Fibroblast of pulmonary artery (primary cell): ENCODE measurements around the gene RGS3.

Experiments used
- DNase-seq: peaks from one replicate; pipeline ENCODE4 v3.0.0-alpha.2; 2010; ENCODE audit warnings: low read depth
- H3K4me3 ChIP-seq: replicated peaks from 2 replicates; pipeline ENCODE4 v1.5.1; 2011; ENCODE audit warnings: low read depth, mild to moderate bottlenecking, control low read depth, low read length, moderate library complexity
- TF ChIP-seq, protein P1 (sequence below): IDR thresholded peaks from 2 replicates; pipeline ENCODE4 v1.5.1; 2011; ENCODE audit warnings: mild to moderate bottlenecking, control low read depth, low read length, inconsistent platforms; ENCODE audit errors: missing control alignments

RGS3 gene

DNA sequence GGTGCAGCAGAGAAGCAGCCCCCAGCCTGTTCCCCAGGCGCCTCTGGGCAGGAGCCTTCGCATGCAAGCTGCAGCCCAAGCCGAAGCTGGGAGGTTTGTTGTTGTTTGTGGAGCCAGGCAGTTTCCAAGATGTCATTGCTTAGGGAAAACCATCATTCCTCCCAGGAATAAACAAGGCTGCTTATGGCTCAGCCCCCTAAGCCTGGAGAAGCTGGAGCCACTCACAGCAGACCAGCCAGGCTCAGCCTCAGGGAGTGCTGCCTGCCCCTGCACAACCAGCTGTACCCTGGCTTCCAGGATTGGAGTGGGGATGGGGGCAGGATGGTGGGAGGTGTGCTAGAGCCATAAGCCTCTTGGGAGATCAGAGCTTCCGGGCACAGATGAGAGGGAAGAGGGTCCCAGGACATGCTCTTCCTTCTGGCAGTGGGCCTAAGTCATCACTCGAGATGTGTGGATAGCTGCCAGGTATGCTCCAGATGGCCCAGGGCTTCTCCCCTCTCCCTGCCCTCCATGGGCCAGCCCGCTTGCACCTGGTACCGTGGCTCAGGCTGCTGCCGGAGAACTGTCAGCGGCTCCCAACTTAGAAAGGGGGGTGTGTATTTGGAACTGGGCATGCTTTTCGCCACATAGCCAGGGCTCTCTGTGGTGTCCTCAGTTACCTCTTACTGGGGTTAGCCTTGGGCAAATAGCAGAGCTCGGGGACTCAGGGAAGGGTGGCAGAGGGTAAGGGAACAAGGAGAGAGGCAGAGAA, 105.2 kb downstream of the RGS3 start:
- H3K4me3 ChIP-seq = no peak overlapping the region
- TF ChIP-seq, protein P1, sequence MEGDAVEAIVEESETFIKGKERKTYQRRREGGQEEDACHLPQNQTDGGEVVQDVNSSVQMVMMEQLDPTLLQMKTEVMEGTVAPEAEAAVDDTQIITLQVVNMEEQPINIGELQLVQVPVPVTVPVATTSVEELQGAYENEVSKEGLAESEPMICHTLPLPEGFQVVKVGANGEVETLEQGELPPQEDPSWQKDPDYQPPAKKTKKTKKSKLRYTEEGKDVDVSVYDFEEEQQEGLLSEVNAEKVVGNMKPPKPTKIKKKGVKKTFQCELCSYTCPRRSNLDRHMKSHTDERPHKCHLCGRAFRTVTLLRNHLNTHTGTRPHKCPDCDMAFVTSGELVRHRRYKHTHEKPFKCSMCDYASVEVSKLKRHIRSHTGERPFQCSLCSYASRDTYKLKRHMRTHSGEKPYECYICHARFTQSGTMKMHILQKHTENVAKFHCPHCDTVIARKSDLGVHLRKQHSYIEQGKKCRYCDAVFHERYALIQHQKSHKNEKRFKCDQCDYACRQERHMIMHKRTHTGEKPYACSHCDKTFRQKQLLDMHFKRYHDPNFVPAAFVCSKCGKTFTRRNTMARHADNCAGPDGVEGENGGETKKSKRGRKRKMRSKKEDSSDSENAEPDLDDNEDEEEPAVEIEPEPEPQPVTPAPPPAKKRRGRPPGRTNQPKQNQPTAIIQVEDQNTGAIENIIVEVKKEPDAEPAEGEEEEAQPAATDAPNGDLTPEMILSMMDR = no peak
- DNase-seq = no peak

DNA sequence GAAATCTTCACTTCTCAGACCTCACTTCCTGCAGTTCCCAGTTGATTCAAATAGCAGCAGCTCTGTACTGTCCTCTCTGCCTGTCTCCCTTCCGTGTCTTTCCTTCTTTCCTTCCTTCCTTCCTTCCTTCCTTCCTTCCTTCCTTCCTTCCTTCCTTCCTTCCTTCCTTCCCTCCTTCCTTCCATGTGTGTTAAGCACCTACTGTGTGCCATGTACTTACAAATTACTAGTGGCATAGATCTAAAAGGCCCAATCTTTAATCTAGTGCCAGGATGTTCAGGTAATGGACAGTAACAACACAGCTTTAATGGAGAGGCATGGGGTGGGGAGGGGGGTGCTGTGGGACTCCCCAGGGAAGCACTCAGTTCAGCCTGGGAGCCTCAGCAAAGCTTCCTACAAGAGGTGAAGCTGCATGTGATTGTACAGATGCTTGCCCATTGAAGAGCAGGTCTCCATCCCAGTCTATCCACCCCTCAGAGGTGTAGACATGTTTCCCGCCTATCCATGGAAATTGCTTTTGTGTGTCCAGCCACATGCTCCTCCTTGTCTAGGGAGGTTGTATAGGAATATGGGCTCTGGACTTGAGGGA, 106.0 kb downstream of the RGS3 start:
- DNase-seq = no peak
- H3K4me3 ChIP-seq = no peak overlapping the region

DNA sequence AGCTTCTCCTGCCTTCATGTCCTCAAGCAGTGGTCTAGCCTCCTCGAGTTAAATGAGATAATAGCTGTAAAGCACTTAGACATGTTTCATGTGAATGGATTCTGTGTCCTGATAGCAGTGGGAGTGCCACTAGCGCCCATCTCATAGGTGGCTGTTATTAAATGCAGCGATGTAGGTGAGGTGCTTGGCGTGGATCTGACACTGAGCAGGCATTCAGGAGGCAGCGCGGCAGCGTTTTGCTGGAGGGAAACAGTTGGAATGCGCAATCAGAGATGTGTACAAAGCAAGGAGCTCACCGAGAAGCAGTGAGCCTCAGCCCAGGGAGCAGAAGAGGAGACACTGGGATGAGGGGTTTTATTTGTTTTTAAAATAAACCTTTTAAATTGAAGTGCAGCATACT, 106.6 kb downstream of the RGS3 start:
- no peak for DNase-seq
- TF ChIP-seq, protein P1 = no peak
- no peak overlapping the region for H3K4me3 ChIP-seq

More for the DNA sequence above, 106.0 kb downstream of the RGS3 start:
- TF ChIP-seq, protein P1 = no peak

DNA sequence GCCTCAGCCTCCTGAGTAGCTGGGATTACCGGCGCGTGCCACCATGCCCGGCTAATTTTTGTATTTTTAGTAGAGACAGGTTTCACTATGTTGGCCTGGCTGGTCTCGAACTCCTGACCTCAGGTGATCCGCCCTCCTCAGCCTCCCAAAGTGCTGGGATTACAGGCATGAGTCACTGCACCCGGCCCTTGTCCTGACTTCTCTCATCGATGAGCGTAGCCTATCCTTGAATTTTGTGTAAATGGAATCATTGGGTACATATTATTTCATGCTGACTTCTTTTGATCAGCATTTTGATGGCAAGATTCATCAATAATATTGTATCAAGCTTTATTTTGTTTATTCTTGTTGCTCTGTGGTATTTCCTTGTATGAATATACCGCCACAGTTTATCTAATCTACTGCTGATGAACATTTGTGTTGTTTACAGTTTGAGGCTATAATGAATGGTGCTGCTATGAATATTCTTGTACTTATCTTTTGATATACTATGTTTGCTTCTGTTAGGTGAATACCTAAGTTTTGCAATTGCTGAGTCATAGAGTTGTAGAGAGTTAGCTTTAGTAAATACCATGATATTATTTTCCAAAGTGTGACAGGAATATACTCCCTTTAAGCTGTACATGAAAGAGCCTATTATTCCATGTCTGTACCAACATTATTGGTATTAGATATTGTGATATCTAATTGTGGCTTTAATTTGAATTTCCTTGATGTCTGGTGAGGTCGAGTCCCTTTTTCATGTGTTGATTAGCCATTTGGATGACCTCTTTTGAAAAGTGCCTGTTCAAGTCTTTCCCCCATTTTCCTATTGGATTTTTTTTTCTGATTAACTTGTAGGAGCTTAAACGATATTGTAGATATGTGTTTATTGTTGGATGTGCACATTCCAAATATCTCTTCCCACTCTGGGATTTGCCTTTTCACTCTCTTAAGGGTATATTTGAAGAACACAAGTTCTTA, 107.5 kb downstream of the RGS3 start:
- H3K4me3 ChIP-seq = no peak overlapping the region
- peak; percentile 55 for DNase-seq
- TF ChIP-seq, protein P1 = no peak

DNA sequence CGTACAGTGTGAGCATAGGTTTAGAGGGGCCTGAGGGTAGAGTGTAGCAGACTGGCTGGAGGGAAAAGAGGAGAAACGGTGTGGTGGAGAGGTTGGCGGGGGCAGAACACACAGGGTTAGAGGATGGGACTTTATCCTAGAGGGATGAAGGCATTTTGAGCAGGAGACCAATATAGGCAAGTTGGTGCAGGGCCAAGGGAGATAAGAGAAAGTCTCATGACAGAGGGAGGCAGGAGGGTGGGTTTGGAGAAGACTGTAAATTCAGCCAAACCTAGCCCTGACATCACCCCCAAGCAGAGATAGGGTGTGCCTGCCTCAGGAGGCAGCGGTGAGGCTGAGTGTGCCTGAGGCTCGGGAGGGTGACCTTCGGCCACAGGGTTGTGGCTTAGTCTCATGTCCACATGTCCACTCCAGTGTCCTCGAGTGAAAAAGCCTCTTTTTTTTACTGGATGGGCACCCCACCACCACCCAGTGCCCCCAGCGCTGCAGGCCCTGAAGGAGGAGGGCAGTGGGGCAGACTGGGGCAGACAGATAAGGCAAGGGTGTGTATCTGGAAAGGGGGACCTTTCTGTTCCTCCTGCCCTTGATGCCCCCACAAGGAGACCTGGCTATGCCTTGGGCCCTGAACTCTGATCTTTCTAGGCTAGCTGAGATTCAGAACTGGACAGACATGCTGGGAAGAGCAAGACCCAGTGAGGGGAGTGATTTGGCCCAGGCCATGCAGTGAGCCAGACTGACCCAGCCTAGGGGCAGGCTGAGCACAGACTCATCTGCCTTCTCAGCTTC, 108.7 kb downstream of the RGS3 start:
- TF ChIP-seq, protein P1 = no peak
- no peak overlapping the region for H3K4me3 ChIP-seq
- DNase-seq = no peak
